GM18909 (cell line): ENCODE measurements around the gene BARX1.
"Not testable (repeated sequence)": the region's sequence is repeated elsewhere in the genome, so short reads cannot be mapped to it uniquely, and the experiment has no call there.

ENCODE experiments used
- ATAC-seq: cut with Tn5 transposase; IDR thresholded peaks from one replicate; pipeline ENCODE4 v1.9.1; 2021; ENCODE audit warnings: mild to moderate bottlenecking; ENCODE audit not compliant: unreplicated experiment, poor library complexity

The BARX1 gene

GRCh38 chr9:93952784-93953495, 2.2 kb downstream of the BARX1 start:
- ATAC-seq, result no peak

- ATAC-seq, result no peak
Measured at GRCh38 chr9:93952119-93952783, 2.9 kb downstream of the BARX1 start.

DNA sequence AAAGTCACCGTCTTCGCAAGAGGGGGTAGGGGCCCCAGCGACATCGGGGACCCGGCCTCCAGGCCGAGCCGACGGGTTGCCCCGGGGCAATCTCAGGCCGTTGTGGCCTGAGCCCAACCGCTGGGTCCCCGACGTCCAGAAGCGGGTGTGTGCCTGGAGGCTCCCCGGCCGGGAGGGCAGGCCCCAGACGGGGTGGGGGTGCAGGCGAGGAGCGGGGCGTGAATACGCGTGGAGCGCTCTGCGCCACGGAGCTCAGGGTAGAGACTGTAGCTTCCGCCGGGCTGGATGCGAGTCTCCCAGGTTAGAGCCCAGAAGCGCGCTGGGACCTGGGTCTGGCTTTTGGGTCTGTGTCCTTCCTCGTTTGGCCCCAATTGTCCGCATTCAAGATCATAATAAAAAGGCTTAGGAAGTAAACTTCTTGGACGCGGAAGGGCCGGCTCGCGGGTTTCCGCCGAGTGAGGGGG, 3.5 kb downstream of the BARX1 start:
- no peak for ATAC-seq

GRCh38 chr9:93950619-93951601, 4.2 kb downstream of the BARX1 start:
- no peak for ATAC-seq

DNA sequence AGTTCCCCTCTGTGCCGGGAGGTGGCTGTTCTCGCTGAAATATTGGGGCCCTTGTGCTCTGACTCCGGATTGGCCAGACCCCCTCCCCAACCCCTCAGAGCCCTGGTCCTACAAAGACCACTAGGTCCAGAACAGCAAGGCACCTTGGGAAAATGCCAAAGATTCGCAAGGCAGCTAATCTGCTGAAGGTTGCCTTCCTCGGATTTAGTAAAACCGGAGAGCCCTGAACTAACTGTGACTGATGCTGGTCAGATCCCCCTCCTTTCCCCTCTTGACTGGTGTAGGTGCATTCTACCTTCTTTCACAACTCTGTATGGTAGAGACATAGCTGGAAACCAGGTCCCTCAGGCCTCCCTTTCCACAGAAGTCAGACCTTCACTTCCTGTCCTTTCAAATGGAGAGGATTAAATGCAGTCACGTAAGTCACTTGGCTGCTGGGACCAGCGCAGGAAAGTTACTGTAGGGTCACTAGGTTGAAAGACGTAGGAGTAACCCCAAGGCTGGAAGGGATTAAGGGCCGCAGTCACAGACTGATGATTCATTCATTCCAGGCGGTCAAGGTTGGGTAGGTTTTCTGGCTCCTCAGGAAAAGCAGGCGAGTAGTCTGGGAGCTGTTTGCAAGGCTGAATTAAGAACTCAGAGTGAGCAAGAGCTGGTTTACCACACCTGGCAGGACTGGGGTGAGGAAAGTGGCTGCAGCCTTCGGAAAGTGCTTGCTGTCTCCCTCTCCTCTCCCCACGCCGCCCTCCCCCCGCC, 5.3 kb downstream of the BARX1 start:
- ATAC-seq, result no peak

DNA sequence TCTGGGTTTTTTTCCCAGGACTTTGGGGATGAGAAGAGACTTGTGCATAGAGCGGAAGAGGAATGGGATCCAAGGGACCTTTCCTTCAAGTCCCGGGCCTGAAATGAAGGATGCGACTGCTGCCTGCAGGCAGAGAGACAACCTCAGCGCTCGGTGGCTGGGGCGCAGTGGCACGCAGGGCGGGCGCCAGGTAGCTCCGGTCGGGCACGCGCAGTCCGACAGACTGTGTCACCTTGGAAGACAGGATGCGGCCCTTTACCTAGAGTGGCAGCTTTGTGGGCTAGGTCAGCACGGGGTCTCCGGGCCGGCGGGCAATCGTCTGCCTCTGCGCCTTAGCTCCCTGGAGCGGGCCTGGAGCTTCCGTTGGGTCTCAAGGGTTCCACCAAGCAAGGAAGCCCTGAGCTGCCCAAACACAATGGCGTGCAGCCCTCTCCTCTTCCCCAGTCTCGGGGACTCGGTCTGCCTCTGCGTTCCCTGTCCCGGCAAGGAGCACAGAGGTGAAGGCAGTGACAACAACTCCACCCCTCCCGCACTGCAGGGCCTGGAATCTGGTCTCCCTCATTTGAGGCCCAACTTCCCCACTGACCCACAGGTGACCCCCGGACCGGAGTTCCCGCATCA, 6.0 kb downstream of the BARX1 start:
- ATAC-seq, result no peak

GRCh38 chr9:93948441-93949072, 6.6 kb downstream of the BARX1 start:
- ATAC-seq, result no peak

GRCh38 chr9:93947409-93948070, 7.6 kb downstream of the BARX1 start:
- no peak for ATAC-seq

GRCh38 chr9:93946338-93946712, 8.8 kb downstream of the BARX1 start:
- no peak for ATAC-seq

DNA sequence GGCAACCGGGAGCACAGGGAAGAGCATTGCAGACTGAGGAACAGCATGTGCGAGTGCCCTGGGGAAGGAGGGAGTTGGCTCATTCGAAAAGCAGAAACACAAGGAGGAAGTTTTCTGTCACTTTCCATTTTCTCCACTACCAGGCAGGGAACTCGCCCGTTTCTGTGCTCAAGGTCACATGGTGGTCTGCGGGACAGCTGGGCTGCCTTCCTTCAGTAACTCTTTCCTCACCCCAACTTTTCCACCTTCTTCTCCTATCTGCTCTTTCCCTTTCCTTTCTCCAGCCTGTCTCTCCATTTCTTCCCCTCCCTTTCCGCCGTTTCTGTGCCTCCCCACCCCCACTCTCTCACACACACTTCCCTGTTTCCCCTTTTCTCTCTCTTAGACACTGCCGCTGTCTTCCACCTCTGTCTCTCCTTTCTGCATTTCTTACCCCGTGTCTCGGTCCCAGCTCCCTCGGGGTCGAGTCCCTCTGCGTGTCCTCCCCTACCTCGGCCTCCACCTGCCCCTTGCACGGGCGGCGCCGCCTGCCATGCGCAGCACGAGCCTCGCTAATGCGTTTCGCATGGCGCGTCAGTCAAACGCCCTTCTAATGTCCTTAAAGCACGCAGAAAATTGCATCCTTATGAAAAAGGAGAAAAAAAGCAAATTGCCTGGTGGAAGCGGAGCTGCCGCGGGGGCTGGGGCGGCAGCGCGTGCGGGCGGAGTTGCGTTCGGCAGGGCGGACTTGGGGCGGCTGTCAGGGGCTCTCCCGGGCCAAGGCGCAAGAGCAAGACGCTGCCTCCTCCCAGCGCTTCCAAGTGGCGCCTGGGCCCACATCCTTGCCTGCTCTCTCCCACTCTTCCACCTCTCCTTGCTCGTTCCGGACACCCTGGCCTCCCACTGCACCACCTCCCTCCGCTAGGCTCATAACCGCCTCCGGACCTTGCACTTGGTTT, 9.5 kb downstream of the BARX1 start:
- ATAC-seq, result no peak

DNA sequence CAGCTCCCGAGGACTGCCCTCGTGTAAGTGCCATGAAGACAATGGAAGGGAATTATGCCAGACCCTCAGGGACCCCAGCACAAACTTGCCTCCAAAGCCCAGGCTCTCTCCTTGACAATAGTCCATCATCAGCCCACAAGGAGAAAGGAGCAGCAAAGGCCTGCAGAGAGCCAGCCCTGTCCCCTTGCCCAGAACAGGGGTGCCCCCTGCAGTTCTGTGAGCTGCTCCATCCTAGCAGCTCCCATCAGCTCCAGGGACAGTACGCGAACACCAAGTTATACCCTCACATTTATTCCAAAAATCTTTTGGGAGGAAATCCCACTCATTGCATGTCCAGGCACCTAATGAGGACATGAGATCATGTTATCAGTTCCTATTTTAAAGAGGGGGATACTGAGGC, 11.1 kb downstream of the BARX1 start:
- ATAC-seq, result no peak

- ATAC-seq, result no peak
Measured at GRCh38 chr9:93942161-93942560, 13.0 kb downstream of the BARX1 start.

DNA sequence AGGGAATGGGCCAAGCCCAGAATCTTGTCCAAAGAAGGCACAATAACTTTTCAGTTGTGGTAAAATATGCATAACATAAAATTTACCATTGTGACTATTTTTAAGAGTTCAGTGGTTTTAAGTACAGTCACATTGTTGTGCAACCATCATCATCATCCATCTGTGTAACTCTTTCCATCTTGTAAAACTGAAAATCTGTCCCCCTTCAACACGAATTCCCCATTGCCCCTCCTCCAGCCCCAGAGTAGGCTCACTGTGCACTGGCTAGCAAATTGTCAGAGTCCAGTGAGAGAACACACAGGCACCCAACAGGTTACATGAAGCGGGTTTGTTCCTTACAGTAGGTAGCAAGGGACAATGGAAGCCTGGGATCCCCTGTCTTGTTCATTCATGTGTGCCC, 13.7 kb downstream of the BARX1 start:
- no peak for ATAC-seq

DNA sequence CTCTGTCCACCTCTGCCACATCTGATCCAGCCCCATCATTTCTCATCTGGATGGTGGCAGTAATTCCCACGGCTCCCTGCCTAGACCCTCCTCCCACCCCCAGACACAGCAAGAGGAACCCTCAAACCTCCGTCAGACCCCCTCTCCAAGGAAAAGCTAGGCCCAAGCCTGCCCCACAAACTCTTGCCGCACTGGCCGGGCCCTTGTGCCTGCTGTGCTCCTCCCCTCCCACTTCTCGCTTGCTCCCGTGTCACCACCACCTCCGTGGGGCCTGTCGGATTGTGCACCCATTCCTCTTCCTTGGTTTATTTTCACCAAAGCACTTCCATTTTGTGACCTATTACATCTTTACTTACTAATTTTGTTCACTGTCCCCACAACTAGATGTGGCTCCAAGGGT, 14.2 kb downstream of the BARX1 start:
- no peak for ATAC-seq

- not testable (repeated sequence) for ATAC-seq
Measured at GRCh38 chr9:93939589-93939988, 15.6 kb downstream of the BARX1 start.

DNA sequence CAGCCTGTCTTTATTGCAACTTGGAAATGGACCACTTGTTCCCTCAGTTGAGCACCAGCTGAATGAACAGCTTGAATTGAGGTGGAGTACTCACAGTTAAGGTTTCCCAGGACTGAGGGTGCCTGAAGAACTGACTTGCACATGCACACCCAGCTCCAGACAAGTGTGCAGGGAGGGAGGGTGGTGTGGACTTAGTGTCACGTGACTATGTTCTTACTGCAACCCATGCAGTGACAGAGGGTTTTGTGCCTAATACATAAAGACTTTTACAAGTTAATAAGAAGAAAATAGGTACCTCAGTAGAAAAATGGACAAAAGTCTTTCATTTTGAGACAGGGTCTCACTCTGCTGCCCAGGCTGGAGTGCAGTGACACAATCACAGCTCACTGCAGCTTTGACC, 18.0 kb downstream of the BARX1 start:
- no peak for ATAC-seq

- no peak for ATAC-seq
Measured at GRCh38 chr9:93931905-93932304, 23.2 kb downstream of the BARX1 start.

DNA sequence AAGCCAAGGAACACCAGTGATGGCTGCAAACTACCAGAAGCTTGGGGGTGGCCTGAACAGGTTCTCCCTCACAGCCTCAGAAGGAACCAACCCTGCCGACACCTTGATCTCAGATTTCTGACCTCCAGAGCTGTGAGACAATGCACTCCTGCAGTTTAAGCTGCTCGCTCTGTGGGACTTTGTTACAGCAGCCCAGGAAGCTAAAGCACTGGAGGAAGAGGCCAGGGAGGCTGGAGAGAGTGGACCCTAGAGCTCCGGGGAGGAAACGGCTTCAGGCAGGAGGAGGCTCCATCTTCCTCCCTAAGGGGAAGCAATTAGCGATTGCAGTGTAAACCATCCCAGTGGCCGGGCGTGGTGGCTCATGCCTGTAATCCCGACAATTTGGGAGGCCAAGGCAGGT, 25.1 kb downstream of the BARX1 start:
- ATAC-seq, result no peak
